Dermis microvascular lymphatic vessel endothelial cell (primary cell): ENCODE measurements around the gene RNF208. TPM values are rescaled to one million over a fixed set of nuclear protein-coding genes. Genes with fewer than 3 reads are reported as not detected.
"Not testable (repeated sequence)": the region's sequence is repeated elsewhere in the genome, so short reads cannot be mapped to it uniquely, and the experiment has no call there.

Experiments
- DNase-seq, 2 donors: peaks; one replicate each; pipeline versions ENCODE4 v3.0.0 to v3.0.0-alpha.2; 2010; ENCODE audit warnings: low read depth in 2 of 2
- total RNA-seq: library from RNA; depleted of rRNA; stranded (reverse); fragments of >200 nt; gene quantifications from 2 replicates; pipeline ENCODE4 v1.2.1, GENCODE V29; 2014

The RNF208 gene
- total RNA-seq, 1 donor from 2014 or later: under 0.01 TPM

GRCh38 chr9:137240318-137240840, 18.3 kb upstream of the RNF208 start:
- peak; percentile 39 to 84 for DNase-seq

GRCh38 chr9:137239541-137240200, 17.6 kb upstream of the RNF208 start:
- not testable (repeated sequence) for DNase-seq

- no peak for DNase-seq
These were observed 16.0 kb upstream of the RNF208 start for GRCh38 chr9:137237759-137238726.

GRCh38 chr9:137236936-137237421, 14.9 kb upstream of the RNF208 start:
- no peak for DNase-seq

GRCh38 chr9:137236238-137236935, 14.3 kb upstream of the RNF208 start:
- peak; percentile 51 to 85 for DNase-seq

GRCh38 chr9:137235424-137236237, 13.6 kb upstream of the RNF208 start:
- no peak for DNase-seq

GRCh38 chr9:137234758-137235423, 12.9 kb upstream of the RNF208 start:
- no peak for DNase-seq

GRCh38 chr9:137234055-137234697, 12.1 kb upstream of the RNF208 start:
- no peak for DNase-seq

GRCh38 chr9:137233143-137233980, 11.3 kb upstream of the RNF208 start:
- DNase-seq: no peak

GRCh38 chr9:137232510-137232909, 10.5 kb upstream of the RNF208 start:
- DNase-seq: no peak

- no peak for DNase-seq
These were observed 10.1 kb upstream of the RNF208 start for GRCh38 chr9:137232101-137232500.

GRCh38 chr9:137231372-137232039, 9.5 kb upstream of the RNF208 start:
- DNase-seq: no peak

- DNase-seq: no peak
These were observed 8.8 kb upstream of the RNF208 start, which contains the start of gene SLC34A3 for GRCh38 chr9:137230705-137231371. Gene SLC34A3 (plus strand): TSS chr9:137230901. CDS start chr9:137231703, 802 bp downstream.

- DNase-seq: no peak
These were observed 8.1 kb upstream of the RNF208 start for GRCh38 chr9:137229903-137230704.

- DNase-seq: no peak
These were observed 7.2 kb upstream of the RNF208 start for GRCh38 chr9:137228968-137229896.
